HG03060 (cell line): ENCODE results near the gene NANS.
"Not testable (repeated sequence)": the region's sequence is repeated elsewhere in the genome, so short reads cannot be mapped to it uniquely, and the experiment has no call there.

ENCODE experiments used
- ATAC-seq: cut with Tn5 transposase; IDR thresholded peaks from one replicate; pipeline ENCODE4 v1.9.1; 2021; ENCODE audit warnings: low read depth, moderate number of reproducible peaks; ENCODE audit not compliant: unreplicated experiment

NANS gene

DNA sequence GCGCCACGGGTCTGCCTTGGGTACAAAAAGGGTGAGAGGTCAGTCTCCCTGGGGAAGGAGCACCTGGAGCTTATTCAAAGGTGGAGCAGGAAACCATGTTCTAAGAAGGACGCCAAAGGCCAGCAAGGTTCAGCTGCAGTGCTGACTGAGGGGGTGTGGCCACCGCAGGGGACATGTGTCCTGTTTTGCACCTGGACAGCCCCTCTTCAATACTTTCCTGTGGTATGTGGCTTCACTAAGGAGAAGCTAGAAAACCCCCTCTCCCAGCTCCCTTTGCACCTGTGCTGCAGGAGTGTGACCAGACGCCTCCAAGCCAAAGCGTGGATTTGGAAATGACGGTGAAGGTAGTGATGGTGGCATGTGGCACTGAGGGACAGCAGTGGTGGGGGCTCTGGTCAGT, 38.9 kb downstream of the NANS start:
- ATAC-seq: no peak

DNA sequence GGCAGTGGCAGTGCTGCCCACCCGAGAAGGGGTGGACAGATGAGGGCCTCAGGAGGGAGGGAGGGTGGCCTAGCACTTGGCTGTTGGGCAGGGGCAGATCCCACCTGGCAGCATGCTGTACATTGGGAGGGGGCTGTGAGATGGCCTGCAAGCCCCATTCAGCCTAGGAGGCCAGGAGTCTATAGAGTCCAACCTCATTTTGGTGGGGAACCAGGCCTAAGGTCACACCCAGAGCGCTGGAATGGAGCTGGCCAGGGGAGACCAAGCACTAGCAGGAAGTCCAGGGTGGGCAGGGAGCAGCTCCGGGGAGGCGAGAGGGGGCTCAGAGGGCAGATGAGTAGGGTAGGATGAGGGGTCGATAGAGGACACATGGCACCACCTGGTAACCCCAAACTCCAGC, 39.6 kb downstream of the NANS start:
- ATAC-seq: no peak

DNA sequence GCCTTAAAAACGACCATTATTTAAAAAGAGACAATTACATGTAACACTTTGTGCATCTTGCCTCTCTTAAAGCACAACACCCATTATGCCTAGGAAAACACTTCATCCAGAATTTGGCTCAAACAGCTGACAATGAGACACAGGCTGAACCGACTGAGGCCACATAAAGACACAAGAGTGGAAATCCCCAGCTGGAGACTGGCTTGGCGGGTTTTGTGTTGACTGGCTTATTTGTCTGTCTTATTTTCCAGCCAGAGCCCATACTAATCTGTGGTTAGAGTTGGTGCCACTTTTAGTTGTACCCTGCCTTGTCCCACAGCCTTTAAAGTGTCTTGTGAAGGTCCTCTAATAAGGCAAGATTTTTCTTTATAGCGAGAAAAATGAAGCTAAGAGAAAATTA, 41.3 kb downstream of the NANS start:
- ATAC-seq: no peak

DNA sequence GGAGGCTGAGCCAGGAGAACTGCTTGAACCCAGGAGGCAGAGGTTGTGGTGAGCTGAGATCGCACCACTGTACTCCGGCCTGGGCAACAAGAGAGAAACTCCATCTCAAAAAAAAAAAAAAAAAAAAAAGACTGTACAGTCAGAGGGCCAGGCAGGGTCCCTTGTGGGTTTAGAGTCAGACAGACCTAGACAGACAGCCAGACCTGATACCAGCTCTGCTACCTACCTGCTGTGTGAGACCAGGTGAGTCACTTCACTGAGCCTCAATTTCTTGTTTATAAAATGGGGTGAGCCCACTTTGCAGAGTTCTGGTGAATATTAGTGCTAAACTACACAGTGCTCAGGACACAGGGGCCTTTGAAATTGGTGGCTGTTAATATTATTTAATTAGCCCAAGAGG, 42.8 kb downstream of the NANS start:
- no peak for ATAC-seq

DNA sequence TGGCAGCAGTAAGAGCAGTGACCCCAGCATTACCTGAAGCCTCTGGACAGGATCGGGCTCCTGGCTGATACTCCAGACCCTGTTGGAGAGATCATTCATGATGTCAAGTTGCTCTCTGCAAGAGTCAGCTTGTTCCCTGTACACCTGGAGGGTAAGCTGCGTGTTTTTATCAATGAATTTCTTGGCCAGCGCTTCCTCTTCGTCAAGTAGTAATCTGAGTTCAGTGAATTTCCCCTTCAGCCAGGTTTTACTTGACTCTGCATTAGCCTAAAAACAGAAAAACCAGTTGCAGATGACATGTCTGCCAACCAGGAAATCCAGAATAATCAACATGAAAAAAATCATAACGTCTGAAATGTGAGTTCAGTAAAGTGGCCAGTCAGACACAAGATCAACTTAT, 43.4 kb downstream of the NANS start:
- ATAC-seq: no peak

DNA sequence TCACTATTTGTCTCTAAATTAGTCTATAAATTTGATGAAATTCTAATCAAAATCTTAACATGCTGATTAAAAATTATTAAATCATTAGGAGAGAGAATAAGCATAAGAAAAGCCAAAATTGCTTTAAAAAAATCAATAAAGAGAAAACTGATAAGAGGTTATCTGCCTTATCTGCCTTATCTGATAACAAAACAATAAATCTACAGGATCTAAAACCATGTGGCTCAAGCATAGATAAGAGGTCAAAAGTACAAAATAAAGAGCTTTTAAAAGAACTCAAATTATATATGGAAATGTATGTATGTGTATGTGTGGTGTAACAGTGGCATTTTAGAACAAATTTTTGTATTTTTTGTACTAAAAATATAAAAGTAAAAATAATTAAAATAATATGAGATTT, 43.9 kb downstream of the NANS start:
- no peak for ATAC-seq

DNA sequence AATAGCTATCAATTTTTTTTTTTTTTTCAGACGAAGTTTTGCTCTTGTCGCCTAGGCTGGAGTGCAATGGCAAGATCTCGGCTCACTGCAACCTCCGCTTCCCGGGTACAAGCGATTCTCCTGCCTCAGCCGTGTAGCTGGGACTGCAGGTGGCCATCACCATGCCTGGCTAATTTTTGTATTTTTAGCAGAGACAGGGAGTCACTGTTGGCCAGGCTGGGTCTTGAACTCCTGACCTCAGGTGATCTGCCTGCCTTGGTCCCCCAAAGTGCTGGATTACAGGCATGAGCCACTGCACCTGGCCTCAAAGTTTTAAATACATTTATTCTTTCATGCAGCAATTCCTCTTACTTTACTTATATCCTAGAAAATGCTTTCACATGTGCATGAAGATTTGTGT, 44.9 kb downstream of the NANS start:
- ATAC-seq: no peak

DNA sequence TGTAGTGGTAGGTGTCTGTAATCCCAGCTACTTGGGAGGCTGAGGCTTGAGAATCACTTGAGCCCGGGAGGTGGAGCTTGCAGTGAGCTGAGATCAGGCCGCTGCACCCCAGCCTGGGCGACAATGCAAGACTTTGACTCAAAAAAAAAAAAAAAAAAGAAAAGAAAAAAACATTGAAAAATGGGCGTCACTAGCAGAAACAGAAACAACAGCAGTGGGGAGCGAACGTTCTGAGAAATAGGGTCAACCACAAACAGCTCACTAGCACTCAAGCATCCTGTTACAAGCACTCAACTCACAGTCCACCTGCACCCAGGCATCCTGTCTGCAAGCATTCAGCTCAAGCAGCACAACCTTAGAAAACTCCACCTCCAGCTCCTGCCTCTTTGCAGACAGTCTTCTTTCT, 45.3 kb downstream of the NANS start:
- ATAC-seq: peak; percentile 95

DNA sequence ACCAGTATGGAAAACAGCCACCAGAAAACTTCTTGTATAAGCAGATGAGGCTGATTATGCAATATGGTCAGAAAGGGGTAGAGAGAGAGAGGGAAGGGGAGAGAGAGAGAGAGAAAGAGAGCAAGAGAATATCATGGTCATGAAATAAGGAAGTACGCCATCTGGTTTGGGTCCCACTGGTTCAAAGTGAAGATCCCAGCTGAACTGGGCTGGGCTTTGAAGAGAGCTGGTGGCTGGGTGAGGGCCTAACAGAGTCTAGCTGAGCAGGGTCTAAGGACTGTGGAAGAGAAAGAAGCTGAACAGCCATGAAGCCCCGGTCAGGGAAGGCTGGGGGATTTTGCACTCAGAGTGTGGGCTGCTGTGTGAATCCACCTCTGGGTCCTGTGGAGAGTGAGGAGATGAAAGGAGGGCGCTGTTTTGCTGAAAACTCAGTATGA, 47.9 kb downstream of the NANS start:
- ATAC-seq: no peak

DNA sequence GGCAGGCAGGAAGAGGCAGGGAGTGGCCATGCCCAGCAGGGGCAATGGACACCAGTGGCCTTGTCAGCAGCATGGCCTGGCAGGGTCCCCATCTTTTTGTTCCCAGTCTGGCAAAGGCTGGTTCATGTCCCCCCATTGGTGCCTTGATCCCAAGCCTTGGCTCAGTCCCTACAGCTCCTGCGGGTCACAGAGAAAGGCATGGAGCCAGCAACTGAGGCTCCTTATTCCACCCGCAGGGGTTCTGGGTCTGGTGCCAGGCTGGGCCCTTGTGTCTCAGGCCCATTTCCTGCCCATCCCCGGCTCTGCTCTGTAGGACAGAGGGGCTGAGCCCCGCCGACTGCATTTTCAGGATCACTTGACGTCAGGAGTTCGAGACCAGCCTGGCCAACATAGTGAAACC, 48.5 kb downstream of the NANS start:
- no peak for ATAC-seq

DNA sequence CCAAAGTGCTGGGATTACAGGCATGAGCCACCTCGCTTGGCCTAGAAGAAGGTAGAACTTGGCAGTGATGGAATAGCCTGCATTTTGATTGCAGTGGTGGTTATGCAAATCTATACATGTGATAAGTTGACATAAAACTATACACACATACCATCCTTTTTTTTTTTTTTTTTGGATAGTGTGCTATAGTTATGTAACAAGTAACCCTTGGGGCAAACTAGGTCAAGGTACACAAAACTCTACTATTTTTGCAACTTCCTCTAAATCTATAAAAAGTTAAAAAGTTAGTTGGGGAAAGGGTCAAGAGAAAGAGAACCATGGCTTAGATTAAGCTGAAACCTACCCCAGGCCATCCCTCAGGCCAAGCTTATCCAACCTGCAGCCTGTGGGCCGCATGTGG, 51.4 kb downstream of the NANS start:
- ATAC-seq: no peak

DNA sequence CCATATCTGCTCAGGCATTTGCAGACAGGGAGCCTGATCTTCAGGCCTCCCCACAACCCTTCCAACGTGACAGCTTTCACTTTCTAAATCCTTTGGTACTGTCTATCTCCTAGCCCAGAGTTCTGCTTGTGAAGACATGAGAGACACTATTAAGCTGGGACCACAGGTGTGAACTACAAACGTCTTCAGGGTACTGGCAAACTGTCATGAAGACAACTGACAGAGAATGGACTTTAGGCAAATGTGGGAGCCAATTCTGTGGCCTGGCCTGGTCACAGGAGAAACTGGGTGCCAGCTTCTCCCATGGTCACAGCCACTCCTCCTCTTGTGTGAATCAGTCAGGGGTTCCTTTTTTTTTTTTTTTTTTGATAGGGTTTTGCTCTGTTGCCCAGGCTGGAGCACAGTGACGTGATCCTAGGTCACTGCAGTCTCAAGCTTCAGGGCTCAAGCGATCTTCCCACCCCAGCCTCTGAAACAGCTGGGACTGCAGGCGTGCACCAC, 52.0 kb downstream of the NANS start:
- peak; percentile 56 for ATAC-seq

DNA sequence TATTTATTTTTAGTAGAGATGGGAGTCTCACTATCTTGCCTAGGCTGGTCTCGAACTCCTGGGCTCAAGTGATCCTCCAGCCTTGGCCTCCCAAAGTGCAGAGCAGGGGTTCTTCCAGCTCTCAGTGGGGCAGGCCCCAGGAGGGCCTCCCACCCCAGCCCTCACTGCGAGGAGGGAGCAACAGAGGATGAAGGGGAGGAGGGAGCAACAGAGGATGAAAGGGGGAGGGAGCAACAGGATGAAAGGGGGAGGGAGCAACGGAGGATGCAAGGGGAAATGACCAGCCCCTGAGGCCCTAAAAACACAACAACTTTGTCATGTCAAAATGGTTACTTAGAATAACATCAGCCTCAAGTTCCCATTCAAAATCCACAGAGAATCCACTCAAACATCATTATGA, 52.5 kb downstream of the NANS start:
- ATAC-seq: no peak

DNA sequence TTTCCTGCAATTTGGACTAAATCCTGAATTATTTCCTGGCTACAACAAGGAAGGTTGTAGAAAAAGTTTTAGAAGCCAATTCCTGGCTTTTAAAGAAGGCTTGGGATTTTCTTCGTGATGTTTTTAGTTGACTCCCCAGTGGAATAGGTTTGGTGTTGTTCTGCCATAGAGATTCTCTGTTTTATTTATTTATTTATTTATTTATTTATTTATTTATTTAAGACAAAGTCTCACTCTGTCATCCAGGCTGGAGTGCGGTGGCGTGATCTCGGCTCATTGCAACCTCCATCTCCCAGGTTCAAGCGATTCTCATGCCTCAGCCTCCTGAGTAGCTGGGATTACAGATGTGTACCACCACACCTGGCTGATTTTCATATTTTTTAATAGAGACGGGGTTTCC, 60.6 kb downstream of the NANS start:
- ATAC-seq: not testable (repeated sequence)

DNA sequence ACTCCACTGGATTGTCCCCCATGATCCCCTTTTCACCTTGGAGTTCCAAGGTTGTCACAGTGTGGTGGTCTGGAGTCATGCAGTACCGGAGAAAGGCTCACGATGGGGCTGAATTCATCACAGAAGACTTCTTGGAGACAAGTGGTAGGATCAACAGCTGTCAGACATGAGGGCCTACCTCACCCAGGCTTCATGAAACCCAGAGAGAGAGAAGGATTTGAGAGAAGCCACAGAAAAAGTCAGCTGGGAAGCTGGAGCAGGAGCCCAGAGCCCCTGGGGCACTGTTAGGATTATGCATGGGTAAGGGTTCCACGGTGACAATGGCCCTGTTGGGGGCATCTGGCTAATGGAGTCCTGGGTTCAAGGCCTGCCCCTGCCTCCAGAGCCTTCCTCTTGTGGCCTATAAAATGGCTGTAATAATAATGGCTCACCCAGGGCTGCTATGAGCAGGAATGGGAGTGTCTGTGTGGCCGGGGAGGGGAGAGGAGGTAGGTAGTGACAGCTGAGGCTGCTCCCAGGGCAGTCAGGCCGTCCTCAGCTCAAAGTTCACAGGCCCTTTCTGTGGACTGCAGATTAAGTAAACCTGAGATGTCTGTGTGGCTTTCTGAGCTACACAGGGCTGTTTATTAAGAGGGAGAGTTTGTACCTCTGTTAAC, 61.6 kb downstream of the NANS start:
- no peak for ATAC-seq

DNA sequence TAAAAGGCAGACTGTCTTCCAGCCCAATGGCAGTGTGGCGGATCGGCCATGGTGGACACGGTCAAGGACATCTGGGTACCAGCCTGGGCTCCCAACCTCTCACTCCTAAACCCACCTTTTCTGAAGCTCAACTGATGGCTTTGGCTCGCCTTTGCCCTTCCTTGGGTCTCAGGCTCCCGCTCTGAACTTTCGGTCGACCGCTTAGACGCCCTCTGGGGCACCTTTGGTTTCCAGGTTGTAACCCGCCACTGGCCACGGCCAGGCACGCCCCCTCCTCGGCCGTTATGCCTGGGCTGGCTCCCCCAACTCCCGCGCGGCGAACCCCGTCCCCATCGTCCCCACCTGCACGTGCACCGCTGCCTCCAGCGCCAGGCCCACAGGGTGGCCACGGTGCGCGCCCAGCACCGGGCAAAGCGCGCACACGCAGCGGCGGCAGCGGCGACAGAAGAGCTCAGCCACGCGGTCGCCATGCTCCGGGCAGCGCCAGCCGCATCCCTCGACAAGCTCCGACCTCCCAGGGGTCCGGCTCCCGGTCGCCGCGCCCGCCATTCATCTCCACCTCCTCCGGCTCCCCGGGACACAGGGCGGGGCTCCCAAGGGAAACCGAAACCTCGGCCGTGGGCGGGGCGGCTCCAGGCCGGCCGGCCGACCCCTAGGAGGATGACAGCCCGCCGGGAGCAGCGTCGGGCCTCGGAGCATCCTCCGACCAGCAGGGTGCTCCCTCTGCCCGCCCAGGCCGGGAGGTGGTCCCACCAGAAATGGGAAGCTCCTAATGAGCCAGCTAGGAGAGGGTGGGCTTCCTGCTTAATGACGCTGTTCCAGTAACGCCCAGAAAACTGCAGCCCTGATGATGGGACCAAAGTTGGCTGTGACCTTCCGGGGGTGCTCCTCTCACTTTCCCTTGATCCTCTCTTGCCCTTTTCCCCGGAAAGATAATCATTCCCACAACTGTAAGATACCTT, 62.4 kb downstream of the NANS start, which contains the start of gene TRIM14:
TRIM14 (minus strand) TSS at position 583 of the 962 bp plus-strand sequence; CDS start at position 549, 34 bp downstream.
- no peak for ATAC-seq

DNA sequence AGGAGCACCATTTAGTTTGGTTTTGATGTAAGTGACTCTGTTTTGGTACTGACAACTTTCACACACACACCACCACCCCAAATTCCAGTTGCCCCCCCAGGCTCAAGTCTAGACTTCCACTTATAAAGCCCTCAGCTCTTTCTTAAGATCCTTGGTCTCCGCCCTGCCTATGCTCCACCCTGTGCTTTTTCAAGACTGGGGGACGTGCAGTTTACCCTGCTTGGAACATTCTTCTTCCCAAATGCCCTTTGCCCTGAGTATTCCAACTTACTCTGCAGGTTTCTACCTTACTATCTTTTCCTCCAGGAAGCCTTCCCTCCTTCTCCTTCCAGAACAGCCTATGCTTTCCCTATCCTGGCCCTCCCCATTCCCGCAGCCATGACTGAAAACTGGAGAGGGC, 63.9 kb downstream of the NANS start:
- ATAC-seq: no peak

DNA sequence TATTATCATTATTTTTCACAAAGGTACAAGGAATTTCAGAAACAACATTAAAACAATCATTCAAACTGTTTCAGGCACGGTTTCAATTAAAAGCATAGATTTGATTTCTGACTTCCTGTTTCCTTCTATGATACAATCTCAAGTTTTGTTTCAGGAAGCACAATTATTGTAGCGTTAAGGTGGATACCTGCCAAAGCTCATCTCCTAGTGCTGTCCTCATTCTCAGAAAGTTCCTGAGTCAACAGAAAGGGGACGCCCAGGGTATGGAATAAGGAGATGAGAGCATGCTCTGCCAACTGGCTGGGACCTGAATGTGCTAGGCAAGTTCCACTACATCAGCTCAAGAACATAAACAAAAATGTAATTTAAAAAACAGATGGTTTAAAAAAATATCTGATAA, 64.5 kb downstream of the NANS start:
- no peak for ATAC-seq

DNA sequence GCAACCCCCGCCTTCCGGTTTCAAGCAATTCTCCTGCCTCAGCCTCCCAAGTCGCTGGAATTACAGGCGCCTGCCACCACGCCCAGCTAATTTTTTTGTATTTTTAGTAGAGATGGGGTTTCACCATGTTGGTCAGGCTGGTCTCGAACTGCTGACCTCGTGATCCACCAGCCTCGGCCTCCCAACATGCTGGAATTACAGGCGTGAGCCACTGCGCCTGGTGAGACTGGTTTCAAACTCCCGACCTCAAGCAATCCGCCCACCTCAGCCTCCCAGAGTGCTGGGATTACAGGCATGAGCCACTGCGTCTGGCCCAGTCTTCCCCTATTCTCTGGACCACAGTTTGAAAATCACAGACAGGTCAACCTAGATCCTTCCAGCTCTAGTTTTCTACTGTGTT, 67.6 kb downstream of the NANS start:
- not testable (repeated sequence) for ATAC-seq

DNA sequence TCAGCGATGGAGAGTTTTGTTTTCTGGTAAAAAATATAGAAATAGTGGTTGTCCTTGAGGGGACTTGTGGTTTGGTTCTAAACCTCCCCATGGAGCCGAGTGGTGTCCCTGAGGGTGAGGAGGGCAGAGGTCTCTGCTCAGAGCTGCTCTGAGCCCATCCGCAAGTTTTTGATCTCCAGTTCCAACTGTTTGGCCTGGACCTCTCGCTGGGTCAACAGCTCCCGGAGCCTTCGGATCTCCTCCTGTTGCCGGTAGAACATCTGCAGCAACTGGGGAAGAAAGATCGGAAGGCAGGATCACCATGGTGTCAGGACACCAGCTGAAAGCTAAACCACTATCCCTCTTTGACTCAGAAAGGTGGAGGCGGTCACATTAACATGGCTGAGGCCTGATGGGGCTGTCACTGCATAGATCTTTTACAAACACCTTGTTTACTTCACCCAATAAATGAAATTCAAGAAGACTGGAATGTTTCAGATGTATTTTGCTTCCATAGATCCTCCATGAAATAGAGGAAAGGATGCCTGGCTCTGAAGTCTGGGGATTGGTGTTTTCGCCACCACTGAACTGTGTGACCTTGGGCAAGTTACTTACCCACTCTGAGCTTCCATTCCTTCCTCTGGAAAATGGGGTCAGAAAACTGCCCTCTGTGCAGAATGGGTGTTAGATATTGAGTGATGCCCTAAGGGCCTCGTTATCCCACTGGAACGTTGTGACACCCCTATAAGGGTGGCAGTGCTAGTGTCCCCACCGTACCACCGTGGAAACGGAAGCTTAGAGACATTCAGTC, 68.3 kb downstream of the NANS start:
- ATAC-seq: no peak

DNA sequence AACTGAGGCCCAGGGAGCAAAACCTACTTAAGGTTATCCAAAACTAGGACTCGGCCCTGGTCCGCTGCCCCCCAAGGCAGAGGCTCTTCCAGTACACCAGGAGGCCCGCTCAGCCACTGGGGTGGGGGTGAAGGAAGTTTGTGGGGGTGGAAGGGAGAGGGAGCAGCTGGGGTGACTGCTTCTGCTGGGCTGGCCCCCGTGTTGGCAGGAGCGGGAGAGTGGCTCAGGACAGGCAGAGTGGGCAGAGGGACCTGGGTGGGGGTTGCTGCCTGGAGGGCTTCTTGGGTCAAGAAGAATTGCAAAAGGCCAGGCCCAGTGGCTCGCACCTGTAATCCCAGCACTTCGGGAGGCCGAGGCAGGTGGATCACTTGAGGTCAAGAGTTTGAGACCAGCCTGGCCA, 70.7 kb downstream of the NANS start:
- no peak for ATAC-seq
